Calu3 (cell line): Measurements from ENCODE around the gene LTBP2. TPM values are rescaled to one million over a fixed set of nuclear protein-coding genes. Genes with fewer than 3 reads are reported as not detected.

ENCODE experiments used
- BruUV-seq: library from RNA; stranded (reverse); fragments of 400-500 nt; replicated peaks from 2 replicates; lab custom pipeline; 2021; lab: Mats Ljungman, UMichigan
- CTCF ChIA-PET: fragments of 300-600 bp; sonication (Branson Sonifier 250); formaldehyde crosslinking; loops from one replicate; lab custom pipeline; 2022; ENCODE audit warnings: antibody characterized with exemption; lab: Charles Lee
- DNase-seq: peaks from one replicate; pipeline ENCODE4 v3.0.0; 2022
- H3K27ac Mint-ChIP-seq: one replicate; pipeline ENCODE4 v1.8.0; 2022; ENCODE audit warnings: mixed read lengths; ENCODE audit not compliant: unreplicated experiment
- H3K27me3 Mint-ChIP-seq: one replicate; pipeline ENCODE4 v1.8.0; 2022; ENCODE audit warnings: mixed read lengths; ENCODE audit not compliant: unreplicated experiment
- H3K36me3 Mint-ChIP-seq: one replicate; pipeline ENCODE4 v1.8.0; 2022; ENCODE audit warnings: mild to moderate bottlenecking, moderate library complexity, mixed read lengths; ENCODE audit not compliant: insufficient read depth, unreplicated experiment
- H3K4me1 Mint-ChIP-seq: one replicate; pipeline ENCODE4 v1.8.0; 2022; ENCODE audit warnings: mild to moderate bottlenecking, low read depth, mixed read lengths; ENCODE audit not compliant: unreplicated experiment
- H3K4me3 Mint-ChIP-seq: one replicate; pipeline ENCODE4 v1.8.0; 2022; ENCODE audit warnings: mild to moderate bottlenecking, low read depth, moderate library complexity, mixed read lengths; ENCODE audit not compliant: unreplicated experiment
- H3K9me3 Mint-ChIP-seq: one replicate; pipeline ENCODE4 v1.8.0; 2022; ENCODE audit warnings: low read depth, mixed read lengths; ENCODE audit not compliant: unreplicated experiment
- intact Hi-C: fragments of 100-400 bp; cut with micrococcal nuclease; formaldehyde crosslinking; loops from one replicate; pipeline ENCODE4 v1.10.0; 2022; ENCODE audit not compliant: unreplicated experiment
- total RNA-seq: library from RNA; stranded (reverse); gene quantifications from 2 replicates; pipeline ENCODE4 v1.2.3, GENCODE V29; 2022
- TF ChIP-seq, protein P1 (sequence below): fragments of 200-600 bp; IDR thresholded peaks from one replicate; pipeline ENCODE4 v1.8.0; 2022; ENCODE audit warnings: antibody characterized with exemption; ENCODE audit not compliant: unreplicated experiment

LTBP2 gene
- total RNA-seq, 1 experiment from 2014 or later: 4.3 TPM

DNA sequence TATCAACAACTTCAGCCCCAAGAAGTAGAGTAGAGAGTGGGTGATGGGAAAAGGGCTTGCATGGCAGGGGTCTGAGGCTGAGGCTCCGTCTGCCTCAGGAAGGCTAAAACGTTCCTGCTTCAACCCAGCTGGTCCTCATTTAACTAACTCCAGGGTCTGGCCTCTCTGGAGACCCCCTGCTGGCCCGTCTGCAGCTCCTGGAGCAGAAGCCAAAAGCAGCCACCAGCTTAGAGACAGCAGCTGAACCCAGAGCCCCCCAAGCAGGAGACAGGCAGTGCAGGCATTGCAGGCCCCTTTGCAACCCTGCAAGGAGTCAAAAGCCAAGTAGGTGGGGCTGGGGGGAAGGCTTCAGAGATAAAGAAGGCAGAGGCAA lies 25.1 kb upstream of the LTBP2 start:
- intact Hi-C loops: no loop called here
- BruUV-seq: no TSS peak
- Mint-ChIP-seq H3K27ac (no peak overlapping the region), H3K9me3 (no peaks in the 10 kb centered on the region), H3K36me3 (no peaks in the 10 kb centered on the region), H3K4me3 (no peak overlapping the region), H3K4me1 (peaks cover 6% of the 10 kb centered on the region), H3K27me3 (peaks cover 37% of the 10 kb centered on the region)
- CTCF ChIA-PET: no interaction called here
- DNase-seq: no peak
- TF ChIP-seq, protein P1, sequence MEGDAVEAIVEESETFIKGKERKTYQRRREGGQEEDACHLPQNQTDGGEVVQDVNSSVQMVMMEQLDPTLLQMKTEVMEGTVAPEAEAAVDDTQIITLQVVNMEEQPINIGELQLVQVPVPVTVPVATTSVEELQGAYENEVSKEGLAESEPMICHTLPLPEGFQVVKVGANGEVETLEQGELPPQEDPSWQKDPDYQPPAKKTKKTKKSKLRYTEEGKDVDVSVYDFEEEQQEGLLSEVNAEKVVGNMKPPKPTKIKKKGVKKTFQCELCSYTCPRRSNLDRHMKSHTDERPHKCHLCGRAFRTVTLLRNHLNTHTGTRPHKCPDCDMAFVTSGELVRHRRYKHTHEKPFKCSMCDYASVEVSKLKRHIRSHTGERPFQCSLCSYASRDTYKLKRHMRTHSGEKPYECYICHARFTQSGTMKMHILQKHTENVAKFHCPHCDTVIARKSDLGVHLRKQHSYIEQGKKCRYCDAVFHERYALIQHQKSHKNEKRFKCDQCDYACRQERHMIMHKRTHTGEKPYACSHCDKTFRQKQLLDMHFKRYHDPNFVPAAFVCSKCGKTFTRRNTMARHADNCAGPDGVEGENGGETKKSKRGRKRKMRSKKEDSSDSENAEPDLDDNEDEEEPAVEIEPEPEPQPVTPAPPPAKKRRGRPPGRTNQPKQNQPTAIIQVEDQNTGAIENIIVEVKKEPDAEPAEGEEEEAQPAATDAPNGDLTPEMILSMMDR: no peak

DNA sequence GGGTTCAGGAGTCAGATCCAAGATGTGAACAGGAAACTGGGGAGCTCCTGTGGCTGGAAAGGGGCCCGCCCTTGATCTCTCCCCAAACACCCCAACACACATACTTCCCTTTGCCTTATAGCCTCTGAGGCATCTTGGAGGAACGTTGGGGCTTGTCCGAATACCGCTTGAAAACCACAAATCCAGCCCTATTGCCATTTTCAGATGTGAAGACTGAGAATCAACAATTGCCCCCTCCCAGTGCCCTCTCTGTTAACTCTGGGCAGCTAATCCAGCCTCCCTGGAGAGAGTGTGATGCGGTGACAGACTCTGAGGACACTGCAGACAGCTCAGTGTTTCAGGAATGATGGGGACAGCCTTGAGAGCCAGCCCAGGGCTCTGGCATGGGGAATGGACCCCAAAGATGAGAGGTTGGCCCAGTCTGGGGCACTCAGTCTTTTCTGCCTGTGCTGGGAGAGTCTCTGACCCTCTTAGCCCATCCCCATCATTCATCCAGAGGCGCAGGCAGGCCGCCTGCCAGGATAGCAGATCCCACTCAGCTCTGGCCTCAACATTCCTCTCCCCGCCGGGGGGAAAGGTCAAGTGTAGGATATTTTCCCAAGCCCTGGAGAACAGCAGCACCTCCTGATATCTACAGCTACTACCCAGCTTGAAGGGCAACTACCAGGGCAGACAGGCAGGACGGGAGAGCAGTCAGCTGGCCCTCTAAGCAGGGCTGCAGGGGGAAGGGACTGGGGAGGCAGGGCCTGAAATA lies 24.6 kb upstream of the LTBP2 start:
- TF ChIP-seq, protein P1: no peak
- Mint-ChIP-seq H3K27ac (no peak overlapping the region), H3K9me3 (no peaks in the 10 kb centered on the region), H3K4me1 (peaks cover 6% of the 10 kb centered on the region), H3K4me3 (no peak overlapping the region), H3K36me3 (no peaks in the 10 kb centered on the region), H3K27me3 (peaks cover 37% of the 10 kb centered on the region)
- no TSS peak for BruUV-seq
- intact Hi-C loops: no loop called here
- CTCF ChIA-PET: no interaction called here
- no peak for DNase-seq

DNA sequence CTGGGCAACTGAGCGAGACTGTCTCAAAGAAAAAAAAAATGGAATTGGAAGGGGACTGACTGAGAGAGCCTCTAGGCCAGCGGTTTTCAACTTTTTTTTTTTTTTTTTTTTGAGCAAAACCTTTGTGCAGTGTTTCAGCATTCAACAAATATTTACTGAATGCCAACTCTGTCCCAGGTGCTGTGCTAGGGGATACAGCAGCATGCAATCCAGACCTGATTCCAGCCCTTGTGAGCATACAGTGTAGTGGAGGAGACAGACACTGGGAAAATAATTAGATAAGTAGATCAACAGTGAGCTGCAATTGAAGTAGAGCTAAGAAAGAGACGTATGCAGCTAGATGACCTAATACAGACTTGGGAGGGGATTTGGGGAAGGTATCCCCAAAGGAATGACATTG lies 23.8 kb upstream of the LTBP2 start:
- CTCF ChIA-PET: interaction anchor here (0.5 to 1.2 kb wide), 2 partner anchors 16 to 800 kb away, joined by 3 to 7 read pairs; no protein-coding TSS in a partner anchor

DNA sequence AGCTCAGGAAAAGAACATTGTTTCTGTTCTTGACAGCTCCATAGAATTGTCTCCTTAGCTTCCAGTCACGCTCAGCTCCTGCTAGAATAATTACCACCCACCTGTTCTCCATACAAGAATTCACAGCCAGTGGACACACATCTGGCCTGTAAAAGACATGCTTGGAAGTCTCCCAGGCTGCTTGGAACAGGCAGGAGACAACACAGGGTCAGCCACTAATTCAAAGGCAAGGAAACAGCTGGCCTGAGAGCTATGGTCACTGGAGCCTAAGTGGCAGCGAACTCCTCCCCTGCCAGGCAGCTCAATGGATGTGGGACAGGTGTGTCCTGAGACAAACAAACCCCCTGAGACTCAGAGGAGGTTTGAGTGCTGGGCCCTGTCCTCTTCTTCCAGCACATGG lies 22.9 kb upstream of the LTBP2 start:
- TF ChIP-seq, protein P1: no peak
- H3K4me1 Mint-ChIP-seq: peaks cover 6% of the 10 kb centered on the region
- BruUV-seq: no TSS peak
- H3K27ac Mint-ChIP-seq: no peak overlapping the region
- intact Hi-C loops: no loop called here
- no peaks in the 10 kb centered on the region for H3K36me3 Mint-ChIP-seq
- H3K27me3 Mint-ChIP-seq: peaks cover 37% of the 10 kb centered on the region
- CTCF ChIA-PET: interaction anchor here (1.2 kb wide), 1 partner anchor 15 kb away, joined by 7 read pairs; no protein-coding TSS in a partner anchor
- H3K9me3 Mint-ChIP-seq: no peaks in the 10 kb centered on the region
- H3K4me3 Mint-ChIP-seq: no peak overlapping the region
- DNase-seq: no peak

More for the DNA sequence above, 23.8 kb upstream of the LTBP2 start:
- TF ChIP-seq, protein P1: no peak
- no peak overlapping the region for H3K4me3 Mint-ChIP-seq
- no peaks in the 10 kb centered on the region for H3K36me3 Mint-ChIP-seq
- intact Hi-C loops: no loop called here
- H3K27me3 Mint-ChIP-seq: peaks cover 37% of the 10 kb centered on the region
- no peaks in the 10 kb centered on the region for H3K9me3 Mint-ChIP-seq
- peaks cover 6% of the 10 kb centered on the region for H3K4me1 Mint-ChIP-seq
- BruUV-seq: no TSS peak
- DNase-seq: no peak
- no peak overlapping the region for H3K27ac Mint-ChIP-seq
